ENCODE results near the gene PDGFD.

The PDGFD gene

DNA sequence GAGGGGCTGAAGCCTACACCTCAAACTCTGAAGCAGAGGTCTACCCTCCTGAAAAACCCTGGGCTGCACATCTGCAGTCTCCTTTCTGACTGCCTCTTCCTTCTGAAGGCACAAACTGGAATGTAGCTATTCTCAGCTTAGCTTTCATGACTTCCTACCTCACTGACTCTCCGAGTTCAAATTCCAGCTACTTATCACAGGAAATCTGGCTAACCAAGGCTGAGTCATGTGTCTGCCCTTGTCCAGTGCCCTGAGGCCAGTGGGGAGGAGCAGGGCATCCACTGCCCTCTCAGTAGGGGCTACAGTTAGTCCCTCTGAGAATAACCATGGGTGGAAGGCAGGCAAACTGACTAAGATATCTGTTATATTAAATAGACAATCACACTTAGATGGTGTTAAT, 29.2 kb downstream of the PDGFD start:
- no peak for DNase-seq (ENCODE audit: low read depth)
- no peak for TF ChIP-seq CTCF (IDR thresholded peaks at IDR 0.05; ENCODE audit: control insufficient read depth, insufficient read depth, low read depth, low read length, missing control alignments)
- no peak overlapping the region for H3K4me3 ChIP-seq (ENCODE audit: control insufficient read depth, low read depth, low read length)

- no peak for TF ChIP-seq CTCF (IDR thresholded peaks at IDR 0.05; ENCODE audit: control insufficient read depth, insufficient read depth, low read depth, low read length, missing control alignments)
- no peak for DNase-seq (ENCODE audit: low read depth)
- no peak overlapping the region for H3K4me3 ChIP-seq (ENCODE audit: control insufficient read depth, low read depth, low read length)
These were observed 33.8 kb downstream of the PDGFD start for GRCh38 chr11:104130161-104130560.

DNA sequence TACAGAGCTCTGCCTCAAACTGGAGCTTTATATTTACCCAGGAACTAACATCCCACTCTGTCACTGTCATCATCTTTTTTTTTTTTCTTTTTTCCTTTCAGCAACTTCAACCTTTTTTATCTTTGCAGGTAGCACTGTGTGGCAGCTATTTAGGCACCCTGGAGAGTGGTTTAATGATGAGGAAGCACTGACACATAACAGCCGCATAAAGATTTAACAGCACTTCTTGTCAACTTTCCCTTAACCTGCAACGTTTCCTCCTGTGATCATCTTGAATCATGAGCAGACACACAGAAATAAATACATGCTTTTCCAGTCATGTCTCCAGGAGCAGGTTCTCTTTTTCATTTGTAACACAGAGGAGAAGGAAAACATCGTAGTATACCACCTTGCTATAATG, 34.8 kb downstream of the PDGFD start:
- DNase-seq (ENCODE audit: low read depth): no peak
- no peak overlapping the region for H3K4me3 ChIP-seq (ENCODE audit: control insufficient read depth, low read depth, low read length)
- no peak for TF ChIP-seq CTCF (IDR thresholded peaks at IDR 0.05; ENCODE audit: control insufficient read depth, insufficient read depth, low read depth, low read length, missing control alignments)

- no peak for TF ChIP-seq CTCF (IDR thresholded peaks at IDR 0.05; ENCODE audit: control insufficient read depth, insufficient read depth, low read depth, low read length, missing control alignments)
- no peak overlapping the region for H3K4me3 ChIP-seq (ENCODE audit: control insufficient read depth, low read depth, low read length)
- DNase-seq (ENCODE audit: low read depth): no peak
These were observed 36.1 kb downstream of the PDGFD start for GRCh38 chr11:104127828-104128227.

DNA sequence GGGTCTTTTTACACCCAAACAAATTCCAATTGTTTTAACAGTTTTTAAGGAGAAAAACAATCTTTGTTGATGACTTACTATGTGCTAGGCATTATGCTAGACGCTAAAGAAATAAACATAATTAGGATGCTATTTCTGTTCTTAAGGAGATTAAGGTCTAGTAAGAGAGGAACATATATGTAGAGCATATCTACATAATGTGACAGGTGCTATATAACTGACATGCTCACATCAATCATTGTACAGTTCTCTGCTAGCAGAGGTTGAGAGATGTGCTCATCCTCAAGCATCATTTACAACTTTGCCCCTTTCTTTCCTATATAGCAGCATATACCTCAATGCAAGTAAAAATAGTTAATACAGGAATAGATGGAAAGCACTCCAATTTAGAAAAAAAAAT, 37.5 kb downstream of the PDGFD start:
- no peak overlapping the region for H3K4me3 ChIP-seq (ENCODE audit: control insufficient read depth, low read depth, low read length)
- no peak for DNase-seq (ENCODE audit: low read depth)
- TF ChIP-seq CTCF (IDR thresholded peaks at IDR 0.05; ENCODE audit: control insufficient read depth, insufficient read depth, low read depth, low read length, missing control alignments): no peak

GRCh38 chr11:104124979-104125378, 39.0 kb downstream of the PDGFD start:
- DNase-seq (ENCODE audit: low read depth): no peak
- no peak for TF ChIP-seq CTCF (IDR thresholded peaks at IDR 0.05; ENCODE audit: control insufficient read depth, insufficient read depth, low read depth, low read length, missing control alignments)
- H3K4me3 ChIP-seq (ENCODE audit: control insufficient read depth, low read depth, low read length): no peak overlapping the region

DNA sequence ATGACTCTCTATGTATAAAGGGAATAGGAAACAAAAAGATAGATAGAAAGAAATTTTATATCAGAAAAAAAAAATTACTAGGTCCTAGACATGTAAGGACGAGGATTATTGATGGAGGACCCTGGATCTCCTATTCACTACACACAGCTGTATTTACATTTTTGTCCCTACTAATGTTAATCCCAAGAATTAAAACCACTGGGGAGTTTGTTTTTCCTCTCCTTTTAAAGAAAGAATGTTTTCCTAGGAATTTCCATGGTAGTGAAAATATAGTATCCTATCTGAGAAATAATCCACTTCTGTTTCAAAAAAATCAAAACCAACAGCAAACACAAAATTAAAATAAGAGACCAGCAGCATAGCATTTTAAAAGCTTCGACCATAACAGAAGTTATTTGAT, 41.1 kb downstream of the PDGFD start:
- H3K4me3 ChIP-seq (ENCODE audit: control insufficient read depth, low read depth, low read length): no peak overlapping the region
- DNase-seq (ENCODE audit: low read depth): no peak
- TF ChIP-seq CTCF (IDR thresholded peaks at IDR 0.05; ENCODE audit: control insufficient read depth, insufficient read depth, low read depth, low read length, missing control alignments): no peak
